Heart left ventricle (tissue), 13 donors: ENCODE data around the gene ARHGEF33.

Source experiments
- POLR2A ChIP-seq, 2 donors: fragments of 450-650 bp; IDR thresholded peaks; one replicate each; pipeline ENCODE4 v1.6.1; 2017; ENCODE audit warnings: antibody characterized with exemption in 2 of 2, mild to moderate bottlenecking in 2 of 2, moderate library complexity in 2 of 2
- TF ChIP-seq, protein P1 (sequence below), 12 donors: fragments of 200-600 bp; sonication (generic) in 4 of 12; IDR thresholded peaks; one replicate each; pipeline versions ENCODE4 v1.5.0 to v1.8.0; 2018 to 2022; ENCODE audit warnings: antibody characterized with exemption in 12 of 12, mild to moderate bottlenecking in 5 of 12
- donor health status: ischemic (EF 13 %, LVEDD 7.1; RV severe dilation, severe dysfunction).
- donor health status: DM: no; HTN: yes; CAD: no.
- donor health status: DM: no; HTN: no; CAD: no.
- donor health status: ischemic (EF 25% LVEDD 6.9; RV normal size, moderate dysfunction).
- donor health status: ischemic (EF 25% LVEDD 5.7; RV mildly dilated, moderate dysfunction).
- donor health status: ischemic (EF 35%, LVEDD 5.7; RV mildly dilated, moderate dysfunction).
- donor health status: nonischemic (EF 11% LVEDD 7.7; RV severe dilation, severe dysfunction).
- donor health status: DM: yes; HTN: yes; CAD: no.
- donor health status: PGD.
- donor health status: ischemic (EF 29% LVEDD 5.4; RV normal size, mild dysfunction).
- donor health status: nonischemic (EF 23%, LVEDD 6.1; RV moderate dilation, normal function).

DNA sequence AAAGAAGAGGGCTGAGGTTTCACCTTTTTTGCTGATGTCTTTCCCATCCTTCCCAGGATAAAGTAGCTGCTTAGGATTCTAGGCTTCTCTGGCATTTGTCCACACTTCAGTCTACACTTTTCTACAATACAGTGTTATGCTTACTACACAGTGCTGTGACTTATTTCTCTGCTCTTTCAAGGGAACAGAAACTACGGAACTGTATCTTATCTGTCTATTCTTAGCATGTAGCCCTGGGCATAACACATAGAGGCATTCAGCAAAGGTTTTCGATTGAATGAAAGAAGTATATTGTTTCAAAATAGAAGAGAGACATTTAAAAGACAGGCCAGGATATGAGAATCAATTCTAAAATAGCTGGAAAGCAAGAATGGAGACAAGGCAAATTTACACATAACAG, 110.9 kb downstream of the ARHGEF33 start:
- TF ChIP-seq, protein P1, sequence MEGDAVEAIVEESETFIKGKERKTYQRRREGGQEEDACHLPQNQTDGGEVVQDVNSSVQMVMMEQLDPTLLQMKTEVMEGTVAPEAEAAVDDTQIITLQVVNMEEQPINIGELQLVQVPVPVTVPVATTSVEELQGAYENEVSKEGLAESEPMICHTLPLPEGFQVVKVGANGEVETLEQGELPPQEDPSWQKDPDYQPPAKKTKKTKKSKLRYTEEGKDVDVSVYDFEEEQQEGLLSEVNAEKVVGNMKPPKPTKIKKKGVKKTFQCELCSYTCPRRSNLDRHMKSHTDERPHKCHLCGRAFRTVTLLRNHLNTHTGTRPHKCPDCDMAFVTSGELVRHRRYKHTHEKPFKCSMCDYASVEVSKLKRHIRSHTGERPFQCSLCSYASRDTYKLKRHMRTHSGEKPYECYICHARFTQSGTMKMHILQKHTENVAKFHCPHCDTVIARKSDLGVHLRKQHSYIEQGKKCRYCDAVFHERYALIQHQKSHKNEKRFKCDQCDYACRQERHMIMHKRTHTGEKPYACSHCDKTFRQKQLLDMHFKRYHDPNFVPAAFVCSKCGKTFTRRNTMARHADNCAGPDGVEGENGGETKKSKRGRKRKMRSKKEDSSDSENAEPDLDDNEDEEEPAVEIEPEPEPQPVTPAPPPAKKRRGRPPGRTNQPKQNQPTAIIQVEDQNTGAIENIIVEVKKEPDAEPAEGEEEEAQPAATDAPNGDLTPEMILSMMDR (IDR thresholded peaks at IDR 0.05), result no peak
- no peak for TF ChIP-seq POLR2A (IDR thresholded peaks at IDR 0.05)
